SU-DHL-6 (cell line): Measurements from ENCODE around the gene FOXF1.

ENCODE experiments used
- H2AFZ ChIP-seq: fragments of 200-600 bp; sonication (generic); 2 replicates; pipeline ENCODE4 v1.6.1; 2014; ENCODE audit warnings: low read depth, mild to moderate bottlenecking, moderate library complexity, mixed read lengths, antibody characterized with exemption, low read length; ENCODE audit not compliant: severe bottlenecking
- H3F3A ChIP-seq: fragments of 200-600 bp; shearing (Covaris generic); 2 replicates; pipeline ENCODE4 v1.6.0; 2016; ENCODE audit warnings: antibody characterized with exemption, mild to moderate bottlenecking; ENCODE audit not compliant: insufficient read depth
- H3K27ac ChIP-seq: fragments of 200-600 bp; sonication (generic); 2 replicates; pipeline ENCODE4 v1.5.1; 2016; ENCODE audit warnings: low read depth, mild to moderate bottlenecking, low read length, moderate library complexity, mixed read lengths
- H3K27me3 ChIP-seq: fragments of 200-600 bp; sonication (generic), shearing (Covaris generic); 2 replicates; pipeline ENCODE4 v1.6.0; 2014; ENCODE audit warnings: mild to moderate bottlenecking, low read length
- H3K36me3 ChIP-seq: fragments of 200-600 bp; sonication (generic); 2 replicates; pipeline ENCODE4 v1.6.1; 2014; ENCODE audit warnings: mild to moderate bottlenecking, low read length, mixed read lengths
- H3K4me2 ChIP-seq: fragments of 300-600, 200-600 bp; shearing (Covaris generic), sonication (generic); 2 replicates; pipeline ENCODE4 v1.6.0; 2014; ENCODE audit warnings: low read length, low read depth, mild to moderate bottlenecking; ENCODE audit not compliant: poor library complexity, severe bottlenecking
- H3K4me3 ChIP-seq: fragments of 200-600 bp; sonication (generic); 2 replicates; pipeline ENCODE4 v1.5.1; 2014; ENCODE audit warnings: antibody characterized with exemption, low read length, mild to moderate bottlenecking, mixed read lengths; ENCODE audit not compliant: insufficient read depth, poor library complexity, severe bottlenecking
- H3K79me2 ChIP-seq: fragments of 200-600 bp; sonication (generic); 2 replicates; pipeline ENCODE4 v1.6.1; 2014; ENCODE audit warnings: mild to moderate bottlenecking, low read length, moderate library complexity; ENCODE audit not compliant: insufficient read depth
- H3K9ac ChIP-seq: fragments of 200-600 bp; sonication (generic); 2 replicates; pipeline ENCODE4 v1.7.0; 2014; ENCODE audit warnings: mild to moderate bottlenecking, low read length
- H3K9me2 ChIP-seq: fragments of 200-600 bp; sonication (generic); replicated peaks from 2 replicates; pipeline ENCODE4 v1.6.1; 2014; ENCODE audit warnings: low read length; ENCODE audit not compliant: insufficient read depth
- H3K9me3 ChIP-seq: fragments of 200-600 bp; sonication (generic); 2 replicates; pipeline ENCODE4 v1.6.1; 2014; ENCODE audit warnings: low read length, mixed read lengths; ENCODE audit not compliant: insufficient read depth
- H4K20me1 ChIP-seq: fragments of 200-600 bp; sonication (generic); 2 replicates; pipeline ENCODE4 v1.6.1; 2014; ENCODE audit warnings: low read depth, mild to moderate bottlenecking, antibody characterized with exemption, low read length, moderate library complexity, mixed read lengths
- EZH2phosphoT487 ChIP-seq: fragments of 200-600 bp; sonication (generic), shearing (Covaris generic); conservative IDR thresholded peaks from 2 replicates; pipeline ENCODE4 v1.6.1; 2018; ENCODE audit warnings: mild to moderate bottlenecking, antibody characterized with exemption, low read length, moderate library complexity, mixed read lengths
- TF ChIP-seq, protein P1 (sequence below): fragments of 200-600 bp; sonication (generic); IDR thresholded peaks from one replicate; pipeline ENCODE4 v1.5.1; 2017; ENCODE audit warnings: antibody characterized with exemption, mild to moderate bottlenecking, low read length, moderate library complexity; ENCODE audit not compliant: insufficient read depth, poor library complexity, severe bottlenecking

The FOXF1 gene

DNA sequence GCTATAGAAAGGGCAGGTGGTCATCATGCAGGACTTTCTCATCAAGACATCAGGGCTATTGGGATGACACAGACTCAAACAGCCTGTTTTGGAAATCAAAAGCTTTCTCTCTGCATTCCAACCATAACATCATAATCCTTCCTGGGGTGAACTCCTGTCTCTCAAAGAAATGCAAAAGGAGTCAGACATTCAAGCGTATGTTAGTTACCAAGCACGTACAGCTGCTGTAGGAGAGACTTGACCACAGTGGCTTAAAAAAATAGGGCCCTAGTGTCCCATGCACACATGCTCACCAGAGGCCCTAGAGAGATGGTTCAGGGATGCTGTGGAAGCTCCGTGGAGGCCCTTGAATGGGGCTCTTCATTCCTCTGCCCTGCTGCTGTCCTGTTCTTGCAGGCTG is 24.6 kb upstream of the FOXF1 start:
- H4K20me1 ChIP-seq: no peaks in the 10 kb centered on the region
- no peak overlapping the region for H2AFZ ChIP-seq
- no peaks in the 10 kb centered on the region for H3K79me2 ChIP-seq
- H3K27me3 ChIP-seq: no peaks in the 10 kb centered on the region
- H3K9me3 ChIP-seq: no peaks in the 10 kb centered on the region
- no peaks in the 10 kb centered on the region for H3K9me2 ChIP-seq
- H3K36me3 ChIP-seq: no peaks in the 10 kb centered on the region
- H3F3A ChIP-seq: no peaks in the 10 kb centered on the region
- no peak overlapping the region for H3K4me2 ChIP-seq
- no peak overlapping the region for H3K9ac ChIP-seq
- no peak overlapping the region for H3K4me3 ChIP-seq
- no peak overlapping the region for H3K27ac ChIP-seq
- no peak for TF ChIP-seq EZH2phosphoT487
- TF ChIP-seq, protein P1, sequence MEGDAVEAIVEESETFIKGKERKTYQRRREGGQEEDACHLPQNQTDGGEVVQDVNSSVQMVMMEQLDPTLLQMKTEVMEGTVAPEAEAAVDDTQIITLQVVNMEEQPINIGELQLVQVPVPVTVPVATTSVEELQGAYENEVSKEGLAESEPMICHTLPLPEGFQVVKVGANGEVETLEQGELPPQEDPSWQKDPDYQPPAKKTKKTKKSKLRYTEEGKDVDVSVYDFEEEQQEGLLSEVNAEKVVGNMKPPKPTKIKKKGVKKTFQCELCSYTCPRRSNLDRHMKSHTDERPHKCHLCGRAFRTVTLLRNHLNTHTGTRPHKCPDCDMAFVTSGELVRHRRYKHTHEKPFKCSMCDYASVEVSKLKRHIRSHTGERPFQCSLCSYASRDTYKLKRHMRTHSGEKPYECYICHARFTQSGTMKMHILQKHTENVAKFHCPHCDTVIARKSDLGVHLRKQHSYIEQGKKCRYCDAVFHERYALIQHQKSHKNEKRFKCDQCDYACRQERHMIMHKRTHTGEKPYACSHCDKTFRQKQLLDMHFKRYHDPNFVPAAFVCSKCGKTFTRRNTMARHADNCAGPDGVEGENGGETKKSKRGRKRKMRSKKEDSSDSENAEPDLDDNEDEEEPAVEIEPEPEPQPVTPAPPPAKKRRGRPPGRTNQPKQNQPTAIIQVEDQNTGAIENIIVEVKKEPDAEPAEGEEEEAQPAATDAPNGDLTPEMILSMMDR: no peak

DNA sequence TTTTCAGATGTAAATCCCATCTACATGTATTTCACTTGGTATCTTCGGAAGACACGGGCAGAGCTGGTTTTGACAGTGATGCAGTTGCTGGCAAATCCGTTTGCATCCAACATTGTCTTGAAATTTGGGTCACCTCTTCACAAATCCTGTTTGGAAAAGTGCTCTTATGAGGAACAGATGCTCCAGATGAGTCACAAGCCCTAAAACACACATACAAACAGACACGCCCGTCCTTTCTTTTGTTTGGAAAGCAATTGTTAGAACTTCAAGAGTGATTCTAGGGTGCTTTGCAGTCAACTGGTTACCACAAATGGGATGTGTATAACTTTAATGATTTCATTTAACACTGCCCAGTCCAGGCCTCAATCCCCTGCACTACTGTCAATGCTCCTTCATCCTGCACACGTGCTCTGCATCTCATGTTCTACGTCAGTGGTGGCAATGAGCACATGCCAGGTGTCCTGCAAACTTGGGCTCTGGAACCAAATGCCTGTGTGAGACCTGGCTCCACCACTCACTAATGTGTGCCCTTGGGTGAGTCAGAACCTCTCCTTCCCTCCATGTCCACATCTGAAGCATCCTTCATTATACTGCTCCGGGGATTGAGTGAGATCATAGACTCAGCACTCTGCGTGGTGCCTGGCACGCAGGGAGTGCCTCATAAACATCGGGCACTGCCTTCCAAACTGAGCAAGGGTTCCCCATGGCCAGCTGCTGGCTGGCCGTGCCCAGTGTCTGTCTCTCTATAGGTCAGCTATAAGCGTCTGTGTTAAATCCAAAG is 19.3 kb upstream of the FOXF1 start:
- no peak overlapping the region for H3K27ac ChIP-seq
- H3K36me3 ChIP-seq: no peaks in the 10 kb centered on the region
- H3K4me3 ChIP-seq: no peak overlapping the region
- H3F3A ChIP-seq: no peaks in the 10 kb centered on the region
- H3K4me2 ChIP-seq: no peak overlapping the region
- H3K27me3 ChIP-seq: no peaks in the 10 kb centered on the region
- H2AFZ ChIP-seq: no peak overlapping the region
- H4K20me1 ChIP-seq: no peaks in the 10 kb centered on the region
- no peaks in the 10 kb centered on the region for H3K79me2 ChIP-seq
- no peak overlapping the region for H3K9ac ChIP-seq
- no peaks in the 10 kb centered on the region for H3K9me2 ChIP-seq
- TF ChIP-seq, protein P1: no peak
- no peaks in the 10 kb centered on the region for H3K9me3 ChIP-seq

DNA sequence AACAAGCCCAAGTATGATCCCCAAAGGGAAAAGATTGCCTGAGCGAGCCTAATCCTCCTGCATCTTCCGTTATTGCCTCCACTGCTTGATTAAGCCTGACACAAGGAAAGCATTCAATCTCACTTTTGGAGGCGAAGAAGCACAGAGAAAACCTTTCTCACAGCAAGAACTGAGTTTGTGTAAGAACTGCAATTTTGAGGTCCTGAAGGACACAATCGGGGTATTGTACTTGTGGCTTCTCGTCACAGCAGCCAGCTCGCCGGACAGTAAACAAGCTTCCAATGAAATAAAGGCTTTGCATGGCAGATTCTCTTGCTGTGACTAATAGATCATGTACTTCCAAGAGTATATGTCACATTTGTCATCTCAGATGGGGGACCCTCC is 18.7 kb upstream of the FOXF1 start:
- no peaks in the 10 kb centered on the region for H4K20me1 ChIP-seq
- H3K9me2 ChIP-seq: no peaks in the 10 kb centered on the region
- H3K4me3 ChIP-seq: no peak overlapping the region
- H3K4me2 ChIP-seq: no peak overlapping the region
- H3K9ac ChIP-seq: no peak overlapping the region
- no peaks in the 10 kb centered on the region for H3K79me2 ChIP-seq
- TF ChIP-seq, protein P1: no peak
- TF ChIP-seq EZH2phosphoT487: no peak
- H2AFZ ChIP-seq: no peak overlapping the region
- no peaks in the 10 kb centered on the region for H3F3A ChIP-seq
- H3K9me3 ChIP-seq: no peaks in the 10 kb centered on the region
- no peaks in the 10 kb centered on the region for H3K36me3 ChIP-seq
- H3K27ac ChIP-seq: no peak overlapping the region
- H3K27me3 ChIP-seq: no peaks in the 10 kb centered on the region
